Measurements from ENCODE around the gene LRRC61.
A peak's percentile ranks its signal among the peaks of the same experiment; 100 is the strongest.

The LRRC61 gene

GRCh38 chr7:150378853-150379440 is 55.8 kb downstream of the LRRC61 start, which contains the start of gene ZNF775 (continued):
- TF ChIP-seq, protein P1, sequence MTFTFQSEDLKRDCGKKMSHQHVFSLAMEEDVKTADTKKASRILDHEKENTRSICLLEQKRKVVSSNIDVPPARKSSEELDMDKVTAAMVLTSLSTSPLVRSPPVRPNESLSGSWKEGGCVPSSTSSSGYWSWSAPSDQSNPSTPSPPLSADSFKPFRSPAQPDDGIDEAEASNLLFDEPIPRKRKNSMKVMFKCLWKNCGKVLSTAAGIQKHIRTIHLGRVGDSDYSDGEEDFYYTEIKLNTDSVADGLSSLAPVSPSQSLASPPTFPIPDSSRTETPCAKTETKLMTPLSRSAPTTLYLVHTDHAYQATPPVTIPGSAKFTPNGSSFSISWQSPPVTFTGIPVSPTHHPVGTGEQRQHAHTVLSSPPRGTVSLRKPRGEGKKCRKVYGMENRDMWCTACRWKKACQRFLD (tag by site-specific recombination; IDR thresholded peaks at IDR 0.05) = no peak
- TF ChIP-seq OSR2 (tag by site-specific recombination; IDR thresholded peaks at IDR 0.05) = no peak
- TF ChIP-seq, protein P2, sequence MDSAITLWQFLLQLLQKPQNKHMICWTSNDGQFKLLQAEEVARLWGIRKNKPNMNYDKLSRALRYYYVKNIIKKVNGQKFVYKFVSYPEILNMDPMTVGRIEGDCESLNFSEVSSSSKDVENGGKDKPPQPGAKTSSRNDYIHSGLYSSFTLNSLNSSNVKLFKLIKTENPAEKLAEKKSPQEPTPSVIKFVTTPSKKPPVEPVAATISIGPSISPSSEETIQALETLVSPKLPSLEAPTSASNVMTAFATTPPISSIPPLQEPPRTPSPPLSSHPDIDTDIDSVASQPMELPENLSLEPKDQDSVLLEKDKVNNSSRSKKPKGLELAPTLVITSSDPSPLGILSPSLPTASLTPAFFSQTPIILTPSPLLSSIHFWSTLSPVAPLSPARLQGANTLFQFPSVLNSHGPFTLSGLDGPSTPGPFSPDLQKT (IDR thresholded peaks at IDR 0.05; ENCODE audit: borderline replicate concordance, low read depth, low read length) = no peak
- TF ChIP-seq ZBTB17 (tag by site-specific recombination; IDR thresholded peaks at IDR 0.05) = no peak
- TF ChIP-seq ZBTB20 (tag by site-specific recombination; IDR thresholded peaks at IDR 0.05) = peak; percentile 84
- TF ChIP-seq ZNF530 (tag by site-specific recombination; IDR thresholded peaks at IDR 0.05; ENCODE audit: low read depth) = no peak
- TF ChIP-seq ZIC2 (tag by site-specific recombination; IDR thresholded peaks at IDR 0.05) = peak; percentile 85
- TF ChIP-seq ZNF433 (tag by site-specific recombination; IDR thresholded peaks at IDR 0.05; ENCODE audit: low read depth) = no peak
- no peak for TF ChIP-seq GFI1B (tag by site-specific recombination; IDR thresholded peaks at IDR 0.05)
- TF ChIP-seq, protein P3, sequence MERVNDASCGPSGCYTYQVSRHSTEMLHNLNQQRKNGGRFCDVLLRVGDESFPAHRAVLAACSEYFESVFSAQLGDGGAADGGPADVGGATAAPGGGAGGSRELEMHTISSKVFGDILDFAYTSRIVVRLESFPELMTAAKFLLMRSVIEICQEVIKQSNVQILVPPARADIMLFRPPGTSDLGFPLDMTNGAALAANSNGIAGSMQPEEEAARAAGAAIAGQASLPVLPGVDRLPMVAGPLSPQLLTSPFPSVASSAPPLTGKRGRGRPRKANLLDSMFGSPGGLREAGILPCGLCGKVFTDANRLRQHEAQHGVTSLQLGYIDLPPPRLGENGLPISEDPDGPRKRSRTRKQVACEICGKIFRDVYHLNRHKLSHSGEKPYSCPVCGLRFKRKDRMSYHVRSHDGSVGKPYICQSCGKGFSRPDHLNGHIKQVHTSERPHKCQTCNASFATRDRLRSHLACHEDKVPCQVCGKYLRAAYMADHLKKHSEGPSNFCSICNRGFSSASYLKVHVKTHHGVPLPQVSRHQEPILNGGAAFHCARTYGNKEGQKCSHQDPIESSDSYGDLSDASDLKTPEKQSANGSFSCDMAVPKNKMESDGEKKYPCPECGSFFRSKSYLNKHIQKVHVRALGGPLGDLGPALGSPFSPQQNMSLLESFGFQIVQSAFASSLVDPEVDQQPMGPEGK (tag by site-specific recombination; IDR thresholded peaks at IDR 0.05) = no peak; the same call in 1 of the 2 replicates
- TF ChIP-seq, protein P4, sequence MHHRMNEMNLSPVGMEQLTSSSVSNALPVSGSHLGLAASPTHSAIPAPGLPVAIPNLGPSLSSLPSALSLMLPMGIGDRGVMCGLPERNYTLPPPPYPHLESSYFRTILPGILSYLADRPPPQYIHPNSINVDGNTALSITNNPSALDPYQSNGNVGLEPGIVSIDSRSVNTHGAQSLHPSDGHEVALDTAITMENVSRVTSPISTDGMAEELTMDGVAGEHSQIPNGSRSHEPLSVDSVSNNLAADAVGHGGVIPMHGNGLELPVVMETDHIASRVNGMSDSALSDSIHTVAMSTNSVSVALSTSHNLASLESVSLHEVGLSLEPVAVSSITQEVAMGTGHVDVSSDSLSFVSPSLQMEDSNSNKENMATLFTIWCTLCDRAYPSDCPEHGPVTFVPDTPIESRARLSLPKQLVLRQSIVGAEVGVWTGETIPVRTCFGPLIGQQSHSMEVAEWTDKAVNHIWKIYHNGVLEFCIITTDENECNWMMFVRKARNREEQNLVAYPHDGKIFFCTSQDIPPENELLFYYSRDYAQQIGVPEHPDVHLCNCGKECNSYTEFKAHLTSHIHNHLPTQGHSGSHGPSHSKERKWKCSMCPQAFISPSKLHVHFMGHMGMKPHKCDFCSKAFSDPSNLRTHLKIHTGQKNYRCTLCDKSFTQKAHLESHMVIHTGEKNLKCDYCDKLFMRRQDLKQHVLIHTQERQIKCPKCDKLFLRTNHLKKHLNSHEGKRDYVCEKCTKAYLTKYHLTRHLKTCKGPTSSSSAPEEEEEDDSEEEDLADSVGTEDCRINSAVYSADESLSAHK (tag by site-specific recombination; IDR thresholded peaks at IDR 0.05) = peak; percentile 20; the same call in 1 of the 2 replicates
- TF ChIP-seq, protein P5, sequence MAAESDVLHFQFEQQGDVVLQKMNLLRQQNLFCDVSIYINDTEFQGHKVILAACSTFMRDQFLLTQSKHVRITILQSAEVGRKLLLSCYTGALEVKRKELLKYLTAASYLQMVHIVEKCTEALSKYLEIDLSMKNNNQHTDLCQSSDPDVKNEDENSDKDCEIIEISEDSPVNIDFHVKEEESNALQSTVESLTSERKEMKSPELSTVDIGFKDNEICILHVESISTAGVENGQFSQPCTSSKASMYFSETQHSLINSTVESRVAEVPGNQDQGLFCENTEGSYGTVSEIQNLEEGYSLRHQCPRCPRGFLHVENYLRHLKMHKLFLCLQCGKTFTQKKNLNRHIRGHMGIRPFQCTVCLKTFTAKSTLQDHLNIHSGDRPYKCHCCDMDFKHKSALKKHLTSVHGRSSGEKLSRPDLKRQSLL (tag by site-specific recombination; IDR thresholded peaks at IDR 0.05) = no peak
- TF ChIP-seq, protein P6, sequence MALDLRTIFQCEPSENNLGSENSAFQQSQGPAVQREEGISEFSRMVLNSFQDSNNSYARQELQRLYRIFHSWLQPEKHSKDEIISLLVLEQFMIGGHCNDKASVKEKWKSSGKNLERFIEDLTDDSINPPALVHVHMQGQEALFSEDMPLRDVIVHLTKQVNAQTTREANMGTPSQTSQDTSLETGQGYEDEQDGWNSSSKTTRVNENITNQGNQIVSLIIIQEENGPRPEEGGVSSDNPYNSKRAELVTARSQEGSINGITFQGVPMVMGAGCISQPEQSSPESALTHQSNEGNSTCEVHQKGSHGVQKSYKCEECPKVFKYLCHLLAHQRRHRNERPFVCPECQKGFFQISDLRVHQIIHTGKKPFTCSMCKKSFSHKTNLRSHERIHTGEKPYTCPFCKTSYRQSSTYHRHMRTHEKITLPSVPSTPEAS (tag by site-specific recombination; IDR thresholded peaks at IDR 0.05) = no peak
- TF ChIP-seq ZNF596 (tag by site-specific recombination; IDR thresholded peaks at IDR 0.05) = no peak
- no peak for TF ChIP-seq MZF1 (tag by site-specific recombination; IDR thresholded peaks at IDR 0.05; ENCODE audit: borderline replicate concordance)
- 0 out of 2 replicates have a peak, but pooled peaks have one; percentile 26 for TF ChIP-seq ZNF501 (tag by site-specific recombination; IDR thresholded peaks at IDR 0.05)
- TF ChIP-seq REPIN1 (tag by site-specific recombination; IDR thresholded peaks at IDR 0.05; ENCODE audit: low read depth) = no peak
- TF ChIP-seq ZNF223 (tag by site-specific recombination; IDR thresholded peaks at IDR 0.05) = no peak
- TF ChIP-seq GLIS1 (tag by site-specific recombination; IDR thresholded peaks at IDR 0.05) = peak; percentile 92
- no peak for TF ChIP-seq ZNF19 (tag by site-specific recombination; IDR thresholded peaks at IDR 0.05; ENCODE audit: low read depth)
- TF ChIP-seq ZNF670 (tag by site-specific recombination; IDR thresholded peaks at IDR 0.05; ENCODE audit: low read depth) = no peak
- no peak for TF ChIP-seq ZNF274 (IDR thresholded peaks at IDR 0.05; ENCODE audit: low read length)
- no peak for TF ChIP-seq ZNF274 (tag by site-specific recombination; IDR thresholded peaks at IDR 0.05; ENCODE audit: borderline replicate concordance)
- no peak for TF ChIP-seq ZNF133 (tag by site-specific recombination; IDR thresholded peaks at IDR 0.05)
- no peak for TF ChIP-seq REST (tag by site-specific recombination; IDR thresholded peaks at IDR 0.05)
- no peak for TF ChIP-seq FEZF1 (tag by site-specific recombination; IDR thresholded peaks at IDR 0.05)
- TF ChIP-seq ZNF211 (tag by site-specific recombination; IDR thresholded peaks at IDR 0.05; ENCODE audit: low read depth) = no peak
- no peak for TF ChIP-seq ZNF580 (tag by site-specific recombination; IDR thresholded peaks at IDR 0.05)
